Measurements from ENCODE around the gene SCNN1G.

DNA sequence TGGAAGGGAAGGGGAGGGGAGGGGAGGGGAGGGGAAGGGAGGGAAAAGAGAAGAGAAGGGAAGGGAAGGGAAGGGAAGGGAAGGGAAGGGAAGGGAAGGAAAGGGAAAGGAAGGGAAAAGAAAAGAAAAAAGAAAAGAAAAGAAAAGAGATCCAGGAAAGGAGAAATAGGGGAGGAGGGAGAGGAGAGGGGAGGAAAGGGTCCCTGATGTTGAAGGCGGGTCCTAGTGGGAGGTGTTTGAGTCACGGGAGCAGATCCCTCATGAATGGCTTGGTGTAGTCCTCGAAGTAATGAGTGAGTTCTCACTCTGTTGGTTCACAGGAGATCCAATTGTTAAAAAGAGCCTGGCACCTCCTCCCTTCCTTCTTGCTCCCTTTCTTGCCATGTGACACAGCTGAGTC, 26.4 kb upstream of the SCNN1G start:
- TF ChIP-seq CTCF (conservative IDR thresholded peaks at IDR 0.05; ENCODE audit: low read depth, low read length), result no peak
- TF ChIP-seq EZH2 (IDR thresholded peaks at IDR 0.05; ENCODE audit: low read length, unreplicated experiment), result no peak
- TF ChIP-seq EZH2phosphoT487 (IDR thresholded peaks at IDR 0.05; ENCODE audit: borderline replicate concordance, low read length), result no peak
